Neutrophil (primary cell): ENCODE measurements around the gene PDE11A.

Experiments used
- H3K27ac ChIP-seq: fragments of 200-600 bp; sonication (generic); 2 replicates; pipeline ENCODE4 v1.5.1; 2016; ENCODE audit warnings: mild to moderate bottlenecking, moderate library complexity
- H3K27me3 ChIP-seq: fragments of 200-600 bp; sonication (generic); 2 replicates; pipeline ENCODE4 v1.6.0; 2016; ENCODE audit warnings: mild to moderate bottlenecking
- H3K36me3 ChIP-seq: fragments of 200-600 bp; sonication (generic); 2 replicates; pipeline ENCODE4 v1.5.1; 2017
- H3K4me1 ChIP-seq, 2 experiments: fragments of 200-600 bp in 1 of 2; sonication (generic) in 1 of 2; 1 replicate in 1 of 2; 2 replicates in 1 of 2; pipeline versions ENCODE4 v1.5.1 to v1.6.1; 2013 to 2016; ENCODE audit warnings: low read depth in 1 of 2, low read length in 1 of 2, mild to moderate bottlenecking in 1 of 2, moderate library complexity in 1 of 2; ENCODE audit not compliant: control insufficient read depth in 1 of 2, insufficient read depth in 1 of 2
- H3K4me3 ChIP-seq, 2 experiments: fragments of 200-600 bp in 1 of 2; sonication (generic) in 1 of 2; 1 replicate in 1 of 2; 2 replicates in 1 of 2; pipeline ENCODE4 v1.5.1; 2013 to 2016; ENCODE audit warnings: low read depth in 1 of 2, low read length in 1 of 2, mild to moderate bottlenecking in 1 of 2, moderate library complexity in 1 of 2
- H3K9me3 ChIP-seq: fragments of 200-600 bp; sonication (generic); 2 replicates; pipeline ENCODE4 v1.5.1; 2016
- TF ChIP-seq, protein P1 (sequence below): fragments of 200-600 bp; sonication (generic); IDR thresholded peaks from 2 replicates; pipeline ENCODE4 v1.5.1; 2016; ENCODE audit warnings: antibody characterized with exemption

The PDE11A gene

DNA sequence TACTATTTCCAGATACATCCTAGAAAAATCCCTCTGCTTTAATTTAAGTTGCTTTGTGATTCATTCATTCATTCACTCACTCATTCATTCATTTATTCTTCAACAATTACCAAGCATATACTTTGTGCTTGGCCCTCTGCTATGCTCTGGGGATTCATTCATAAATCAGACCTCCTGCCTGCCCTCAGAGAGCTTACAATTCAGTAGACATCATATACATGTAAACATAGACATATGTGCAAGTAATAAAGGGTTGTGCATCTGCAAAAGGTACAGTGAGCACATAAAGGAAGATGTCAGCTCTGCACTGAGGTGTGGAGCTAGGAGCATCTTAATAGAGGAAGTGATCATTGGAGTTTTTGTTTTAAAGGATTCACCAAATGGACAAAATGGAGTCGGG is 490.6 kb downstream of the PDE11A start:
- Histone ChIP-seq H3K4me1 (no peaks in the 10 kb centered on the region), H3K27me3 (no peaks in the 10 kb centered on the region), H3K36me3 (no peaks in the 10 kb centered on the region), H3K4me3 (no peak overlapping the region), H3K27ac (no peak overlapping the region), H3K9me3 (no peaks in the 10 kb centered on the region)
- TF ChIP-seq, protein P1, sequence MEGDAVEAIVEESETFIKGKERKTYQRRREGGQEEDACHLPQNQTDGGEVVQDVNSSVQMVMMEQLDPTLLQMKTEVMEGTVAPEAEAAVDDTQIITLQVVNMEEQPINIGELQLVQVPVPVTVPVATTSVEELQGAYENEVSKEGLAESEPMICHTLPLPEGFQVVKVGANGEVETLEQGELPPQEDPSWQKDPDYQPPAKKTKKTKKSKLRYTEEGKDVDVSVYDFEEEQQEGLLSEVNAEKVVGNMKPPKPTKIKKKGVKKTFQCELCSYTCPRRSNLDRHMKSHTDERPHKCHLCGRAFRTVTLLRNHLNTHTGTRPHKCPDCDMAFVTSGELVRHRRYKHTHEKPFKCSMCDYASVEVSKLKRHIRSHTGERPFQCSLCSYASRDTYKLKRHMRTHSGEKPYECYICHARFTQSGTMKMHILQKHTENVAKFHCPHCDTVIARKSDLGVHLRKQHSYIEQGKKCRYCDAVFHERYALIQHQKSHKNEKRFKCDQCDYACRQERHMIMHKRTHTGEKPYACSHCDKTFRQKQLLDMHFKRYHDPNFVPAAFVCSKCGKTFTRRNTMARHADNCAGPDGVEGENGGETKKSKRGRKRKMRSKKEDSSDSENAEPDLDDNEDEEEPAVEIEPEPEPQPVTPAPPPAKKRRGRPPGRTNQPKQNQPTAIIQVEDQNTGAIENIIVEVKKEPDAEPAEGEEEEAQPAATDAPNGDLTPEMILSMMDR: no peak

GRCh38 chr2:177579486-177580036 is 493.0 kb downstream of the PDE11A start:
- TF ChIP-seq, protein P1: no peak
- H3K4me3 ChIP-seq: no peak overlapping the region
- H3K27me3 ChIP-seq: no peaks in the 10 kb centered on the region
- H3K9me3 ChIP-seq: no peaks in the 10 kb centered on the region
- H3K4me1 ChIP-seq: no peaks in the 10 kb centered on the region
- H3K36me3 ChIP-seq: no peaks in the 10 kb centered on the region
- no peak overlapping the region for H3K27ac ChIP-seq

- Histone ChIP-seq H3K9me3 (no peaks in the 10 kb centered on the region), H3K4me3 (no peak overlapping the region), H3K36me3 (no peaks in the 10 kb centered on the region), H3K27me3 (no peaks in the 10 kb centered on the region), H3K4me1 (no peaks in the 10 kb centered on the region), H3K27ac (no peak overlapping the region)
- TF ChIP-seq, protein P1: no peak
These were observed 494.1 kb downstream of the PDE11A start for GRCh38 chr2:177578454-177578853.

DNA sequence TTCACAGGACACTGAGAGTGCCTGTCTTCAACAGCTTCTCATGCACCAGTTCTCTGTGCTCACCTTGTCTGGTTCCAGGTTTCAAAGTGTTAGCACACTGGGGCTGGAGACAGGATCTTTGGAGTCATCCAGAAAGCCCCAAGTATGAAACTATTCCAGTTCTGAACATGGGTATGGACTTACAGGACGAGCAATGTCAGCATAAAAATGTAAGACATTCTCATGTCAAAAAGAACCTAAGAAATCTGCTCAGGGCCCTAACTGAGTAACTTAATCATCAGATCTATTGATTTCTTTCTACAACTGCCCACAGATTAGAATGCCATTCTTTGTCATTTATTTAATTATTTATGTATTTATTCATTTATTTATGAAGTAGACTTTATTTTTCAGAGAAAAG is 495.5 kb downstream of the PDE11A start:
- TF ChIP-seq, protein P1: no peak
- Histone ChIP-seq H3K4me1 (no peaks in the 10 kb centered on the region), H3K4me3 (no peak overlapping the region), H3K9me3 (no peaks in the 10 kb centered on the region), H3K36me3 (no peaks in the 10 kb centered on the region), H3K27ac (no peak overlapping the region), H3K27me3 (no peaks in the 10 kb centered on the region)

DNA sequence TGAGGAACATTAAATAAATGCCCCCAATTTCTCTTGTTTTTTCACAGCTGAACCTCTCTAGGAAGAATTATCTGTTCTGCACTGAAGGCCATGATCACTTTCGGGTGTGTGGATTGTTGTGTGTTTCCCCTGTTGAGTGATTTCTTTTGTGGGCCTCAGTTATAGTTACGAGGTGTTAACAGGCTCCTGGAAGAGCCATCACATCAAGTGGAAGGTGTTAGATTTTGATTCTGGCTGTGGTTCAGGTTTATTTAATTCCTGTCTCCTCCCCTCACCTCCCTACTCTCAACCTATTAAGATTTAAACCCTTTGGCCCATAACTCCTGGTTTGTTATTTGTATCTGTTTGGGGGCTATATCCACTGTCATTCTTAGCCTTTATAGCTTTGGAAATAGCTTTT is 497.2 kb downstream of the PDE11A start:
- TF ChIP-seq, protein P1: no peak

DNA sequence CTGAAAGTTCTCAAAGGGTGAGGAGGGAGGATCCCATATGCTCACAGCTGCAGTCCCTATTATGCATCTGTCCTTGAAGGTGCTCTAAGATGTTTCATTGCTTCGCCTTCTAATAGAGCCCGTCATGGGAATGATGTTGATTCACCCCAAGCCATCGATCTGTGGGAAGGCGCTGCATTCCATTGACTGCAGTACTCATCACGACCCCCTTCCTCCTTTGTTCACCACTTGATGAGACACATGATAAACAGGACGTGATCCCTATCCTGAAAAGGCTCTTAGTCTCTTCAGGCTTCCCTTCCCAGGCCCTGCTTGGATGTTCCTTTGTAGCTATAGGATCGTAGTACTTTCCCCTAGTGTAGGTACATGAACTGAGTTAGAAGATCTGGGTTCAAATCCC is 498.2 kb downstream of the PDE11A start:
- TF ChIP-seq, protein P1: no peak
- Histone ChIP-seq H3K27me3 (no peaks in the 10 kb centered on the region), H3K36me3 (no peaks in the 10 kb centered on the region), H3K4me3 (no peak overlapping the region), H3K27ac (no peak overlapping the region), H3K4me1 (no peaks in the 10 kb centered on the region), H3K9me3 (no peaks in the 10 kb centered on the region)

More for the DNA sequence above, 497.2 kb downstream of the PDE11A start:
- Histone ChIP-seq H3K27ac (no peak overlapping the region), H3K4me1 (no peaks in the 10 kb centered on the region), H3K27me3 (no peaks in the 10 kb centered on the region), H3K4me3 (no peak overlapping the region), H3K36me3 (no peaks in the 10 kb centered on the region), H3K9me3 (no peaks in the 10 kb centered on the region)
